UCSD-AML1 (cell line): ENCODE results near the gene EIF2AK3.
"Not testable (repeated sequence)": the region's sequence is repeated elsewhere in the genome, so short reads cannot be mapped to it uniquely, and the experiment has no call there.

Experiments used
- DNase-seq: peaks from one replicate; lab custom pipeline; 2025; ENCODE audit not compliant: unreplicated experiment; lab: John Stamatoyannopoulos, UW

Gene EIF2AK3

GRCh38 chr2:88599527-88599926, 27.7 kb downstream of the EIF2AK3 start:
- no peak for DNase-seq

- DNase-seq: no peak
Measured at GRCh38 chr2:88597168-88597567, 30.1 kb downstream of the EIF2AK3 start.

GRCh38 chr2:88596141-88596830, 31.0 kb downstream of the EIF2AK3 start:
- DNase-seq: no peak

- no peak for DNase-seq
Measured at GRCh38 chr2:88591698-88592097, 35.6 kb downstream of the EIF2AK3 start.

GRCh38 chr2:88590998-88591613, 36.2 kb downstream of the EIF2AK3 start:
- DNase-seq: no peak

- no peak for DNase-seq
Measured at GRCh38 chr2:88585969-88586368, 41.3 kb downstream of the EIF2AK3 start.

- DNase-seq: no peak
Measured at GRCh38 chr2:88582030-88582429, 45.2 kb downstream of the EIF2AK3 start.

- DNase-seq: no peak
Measured at GRCh38 chr2:88580088-88580487, 47.2 kb downstream of the EIF2AK3 start.

GRCh38 chr2:88575630-88576029, 51.6 kb downstream of the EIF2AK3 start:
- no peak for DNase-seq

- DNase-seq: no peak
Measured at GRCh38 chr2:88575051-88575450, 52.2 kb downstream of the EIF2AK3 start.

GRCh38 chr2:88574445-88574844, 52.8 kb downstream of the EIF2AK3 start:
- no peak for DNase-seq

- no peak for DNase-seq
Measured at GRCh38 chr2:88568179-88568578, 59.1 kb downstream of the EIF2AK3 start.

GRCh38 chr2:88564402-88564801, 62.9 kb downstream of the EIF2AK3 start:
- DNase-seq: no peak

- no peak for DNase-seq
Measured at GRCh38 chr2:88563129-88563528, 64.1 kb downstream of the EIF2AK3 start.

GRCh38 chr2:88561646-88562388, 65.4 kb downstream of the EIF2AK3 start:
- no peak for DNase-seq

- DNase-seq: no peak
Measured at GRCh38 chr2:88560619-88561307, 66.5 kb downstream of the EIF2AK3 start.

- DNase-seq: no peak
Measured at GRCh38 chr2:88557290-88557689, 70.0 kb downstream of the EIF2AK3 start.

GRCh38 chr2:88556026-88556425, 71.2 kb downstream of the EIF2AK3 start:
- DNase-seq: no peak

- DNase-seq: no peak
Measured at GRCh38 chr2:88554189-88554588, 73.1 kb downstream of the EIF2AK3 start.

- DNase-seq: no peak
Measured at GRCh38 chr2:88549616-88550292, 77.5 kb downstream of the EIF2AK3 start.

- DNase-seq: not testable (repeated sequence)
Measured at GRCh38 chr2:88546291-88546690, 81.0 kb downstream of the EIF2AK3 start.
